ENCODE data around the gene TRIM24.

Gene TRIM24

GRCh38 chr7:138607216-138608126, 147.4 kb downstream of the TRIM24 start:
- H3K27ac ChIP-seq, result no peak overlapping the region

DNA sequence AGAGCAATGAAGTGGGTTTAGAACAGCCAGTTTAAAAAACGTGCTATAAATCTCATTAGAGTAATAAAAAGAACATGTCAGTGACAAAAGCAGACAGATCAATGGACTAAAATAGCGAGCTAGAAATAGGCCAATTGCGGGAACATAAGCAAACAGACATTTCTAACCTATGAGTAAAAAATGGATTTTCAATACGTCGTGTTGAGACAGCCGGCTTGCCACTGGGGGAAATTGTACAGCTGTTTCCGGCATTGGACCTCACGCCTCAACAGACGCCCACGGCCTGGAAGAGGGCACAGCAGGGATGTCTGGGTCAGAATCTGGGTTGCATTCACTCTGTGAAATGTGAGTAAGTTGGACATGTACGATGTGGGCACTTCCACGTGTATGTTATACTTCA, 148.2 kb downstream of the TRIM24 start:
- no peak overlapping the region for H3K27ac ChIP-seq
- no peak overlapping the region for H3K4me3 ChIP-seq

More at GRCh38 chr7:138607216-138608126, 147.4 kb downstream of the TRIM24 start:
- H3K4me3 ChIP-seq, result no peak overlapping the region

- H3K4me3 ChIP-seq, result no peak overlapping the region
- no peak overlapping the region for H3K27ac ChIP-seq
Observed at GRCh38 chr7:138610671-138611170, 150.7 kb downstream of the TRIM24 start.

DNA sequence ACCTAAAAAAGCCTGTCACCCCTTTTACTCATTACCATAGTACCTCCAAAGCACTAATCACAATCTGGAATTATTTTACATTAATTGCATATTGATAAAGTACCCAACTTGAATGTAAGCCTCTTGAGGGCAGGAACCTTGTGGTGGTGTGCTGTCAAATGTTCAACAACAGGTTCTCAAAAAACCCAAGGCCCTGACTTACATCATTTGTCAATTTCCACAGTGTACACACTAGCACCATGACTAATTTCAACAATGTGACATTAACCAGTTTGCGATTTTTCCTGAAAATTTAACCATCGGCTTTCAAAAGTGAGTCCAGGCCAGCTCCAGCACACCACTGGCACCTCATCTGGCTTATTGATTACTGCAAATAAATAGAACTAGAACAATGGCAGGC, 153.6 kb downstream of the TRIM24 start:
- H3K27ac ChIP-seq, result no peak overlapping the region
- H3K4me3 ChIP-seq, result no peak overlapping the region

- H3K27ac ChIP-seq, result no peak overlapping the region
- no peak overlapping the region for H3K4me3 ChIP-seq
Observed at GRCh38 chr7:138616085-138616484, 156.0 kb downstream of the TRIM24 start.

DNA sequence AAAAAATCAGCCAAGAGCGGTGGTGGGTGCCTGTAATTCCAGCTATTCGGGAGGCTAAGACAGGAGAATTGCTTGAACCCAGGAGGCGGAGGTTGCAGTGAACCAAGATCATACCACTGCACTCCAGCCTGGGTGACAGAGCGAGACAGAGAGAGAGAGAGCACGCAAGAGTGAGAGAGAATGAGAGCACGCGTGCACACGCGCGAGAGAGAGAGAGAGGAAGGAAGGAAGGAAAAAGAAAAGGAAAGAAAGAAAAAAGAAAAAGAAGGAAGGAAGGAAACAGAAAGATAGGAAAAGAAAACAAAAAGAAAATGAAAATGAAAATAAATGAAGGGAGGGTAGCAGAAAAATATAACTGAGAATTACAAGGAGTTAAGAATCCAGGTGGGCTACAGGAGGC, 158.4 kb downstream of the TRIM24 start:
- Histone ChIP-seq H3K4me3 (no peak overlapping the region), H3K27ac (no peak overlapping the region)

DNA sequence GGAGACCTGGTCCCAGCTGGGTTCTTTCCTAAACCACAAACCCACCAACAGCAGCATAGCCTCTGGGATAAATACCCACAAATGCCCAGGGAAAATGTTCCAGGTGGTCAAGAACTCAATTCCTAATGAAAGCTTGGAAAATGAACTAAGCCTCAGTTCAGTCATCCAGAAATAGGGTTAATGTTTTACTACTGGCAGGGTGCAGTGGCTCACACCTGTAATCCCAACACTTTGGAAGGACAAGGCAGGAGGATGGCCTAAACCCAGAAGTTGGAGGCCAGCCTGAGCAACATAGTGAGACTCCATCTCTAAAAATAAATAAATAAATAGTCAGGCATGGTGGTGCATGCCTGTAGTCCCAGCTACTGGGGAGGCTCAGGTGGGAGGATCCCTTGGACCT, 158.9 kb downstream of the TRIM24 start:
- Histone ChIP-seq H3K27ac (no peak overlapping the region), H3K4me3 (no peak overlapping the region)

DNA sequence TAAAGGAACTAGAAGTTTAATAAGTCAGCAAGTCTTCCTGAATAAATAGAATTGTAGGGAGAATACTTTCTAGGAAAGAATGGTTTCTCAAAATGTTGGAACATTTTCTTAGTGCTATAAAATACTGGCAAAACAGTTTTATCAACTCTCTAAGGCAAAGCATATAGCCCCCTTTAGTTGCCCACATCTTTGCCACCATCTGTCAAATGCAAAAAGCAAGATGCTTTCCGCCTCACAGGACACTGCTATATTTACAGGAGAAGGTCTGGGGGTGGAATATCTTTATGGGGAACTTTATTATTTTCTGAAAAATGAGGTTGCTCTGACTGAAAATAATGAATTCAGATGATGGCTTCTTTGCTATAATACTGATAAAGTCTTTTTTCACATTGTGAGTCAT, 162.8 kb downstream of the TRIM24 start:
- no peak overlapping the region for H3K4me3 ChIP-seq

DNA sequence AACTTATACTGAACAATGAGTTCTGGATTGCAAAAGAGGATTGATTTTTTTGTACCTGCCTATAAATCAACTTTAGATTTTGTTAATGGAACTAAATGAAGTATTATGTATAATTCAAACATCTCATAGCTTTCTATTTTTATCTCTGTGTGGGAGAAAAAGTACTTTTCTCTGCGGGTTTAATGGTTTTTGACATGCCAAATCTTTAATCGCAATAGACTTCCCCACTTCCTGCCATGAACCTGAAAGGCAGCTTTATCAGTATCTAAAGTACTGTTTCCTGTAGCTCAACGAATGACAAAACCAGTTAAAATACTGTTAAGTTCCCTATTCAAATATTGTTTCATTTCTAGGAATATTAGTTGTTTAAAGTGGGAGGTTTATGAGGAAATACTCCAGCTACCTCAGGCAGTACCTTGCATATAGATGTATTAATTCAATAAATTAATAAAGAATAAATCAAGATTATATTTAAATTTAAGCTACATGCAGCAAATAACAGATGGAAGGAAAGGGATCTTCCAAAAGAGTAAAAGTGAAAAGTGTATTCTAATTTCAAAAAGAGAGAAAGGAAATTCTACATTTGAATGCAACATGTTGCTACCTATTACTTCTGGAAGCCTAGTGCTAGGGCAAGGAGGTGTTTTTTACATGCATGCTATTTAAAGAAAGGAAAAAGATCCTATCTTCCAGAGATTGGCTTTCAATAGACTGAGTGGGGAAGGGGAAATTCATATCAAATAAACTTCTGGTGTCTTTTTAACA, 165.2 kb downstream of the TRIM24 start:
- H3K4me3 ChIP-seq, result no peak overlapping the region
- no peak overlapping the region for H3K27ac ChIP-seq

More for the DNA sequence above, 162.8 kb downstream of the TRIM24 start:
- H3K27ac ChIP-seq, result no peak overlapping the region

- no peak overlapping the region for H3K4me3 ChIP-seq
- H3K27ac ChIP-seq, result no peak overlapping the region
Observed at GRCh38 chr7:138625849-138626230, 165.8 kb downstream of the TRIM24 start.

DNA sequence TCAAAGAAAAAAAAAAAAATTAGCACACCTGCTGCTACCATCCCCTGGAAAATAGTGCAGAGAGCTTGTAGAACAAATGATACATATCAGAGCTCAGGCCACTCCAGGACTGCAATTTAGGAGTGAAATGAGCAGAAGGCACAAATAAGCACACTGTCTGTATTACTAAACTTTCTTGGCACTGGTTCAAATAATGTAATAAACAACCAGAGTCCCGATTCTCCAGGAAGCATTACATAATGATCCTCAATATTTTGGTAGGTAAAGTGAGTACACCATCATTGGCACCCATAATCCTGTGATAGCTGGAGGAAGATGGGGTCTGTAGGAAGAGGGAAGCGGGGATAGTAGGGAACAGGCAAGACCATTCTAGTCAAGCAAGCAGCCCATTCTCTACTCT, 166.8 kb downstream of the TRIM24 start:
- Histone ChIP-seq H3K27ac (no peak overlapping the region), H3K4me3 (no peak overlapping the region)

GRCh38 chr7:138627361-138627760, 167.3 kb downstream of the TRIM24 start:
- Histone ChIP-seq H3K4me3 (no peak overlapping the region), H3K27ac (no peak overlapping the region)

DNA sequence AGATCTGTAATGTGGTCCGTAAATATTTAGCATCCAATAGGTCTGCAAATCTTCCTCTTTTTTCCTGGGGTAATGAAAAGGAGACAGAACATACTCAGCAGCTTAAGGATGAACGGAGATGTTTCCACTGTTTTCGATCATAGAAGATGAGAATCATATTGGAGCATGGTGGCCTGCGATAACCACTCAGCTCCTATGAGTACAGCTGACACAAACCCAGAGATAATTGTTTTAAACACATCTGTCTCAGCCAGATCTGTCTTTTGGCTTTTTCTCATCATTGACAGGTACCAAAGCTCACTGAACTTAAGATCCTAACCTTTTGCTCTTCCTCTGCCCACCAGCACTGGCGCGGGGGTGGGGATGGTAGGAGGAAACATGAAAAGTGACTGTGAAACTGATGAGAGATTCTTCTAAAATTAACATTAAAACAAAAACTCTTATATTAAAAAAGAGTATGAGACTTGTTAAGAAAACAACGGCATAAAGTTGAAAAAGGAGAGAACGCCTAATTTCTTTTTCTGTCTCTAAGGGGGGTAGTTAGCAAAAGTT, 170.1 kb downstream of the TRIM24 start:
- no peak overlapping the region for H3K27ac ChIP-seq
- no peak overlapping the region for H3K4me3 ChIP-seq

DNA sequence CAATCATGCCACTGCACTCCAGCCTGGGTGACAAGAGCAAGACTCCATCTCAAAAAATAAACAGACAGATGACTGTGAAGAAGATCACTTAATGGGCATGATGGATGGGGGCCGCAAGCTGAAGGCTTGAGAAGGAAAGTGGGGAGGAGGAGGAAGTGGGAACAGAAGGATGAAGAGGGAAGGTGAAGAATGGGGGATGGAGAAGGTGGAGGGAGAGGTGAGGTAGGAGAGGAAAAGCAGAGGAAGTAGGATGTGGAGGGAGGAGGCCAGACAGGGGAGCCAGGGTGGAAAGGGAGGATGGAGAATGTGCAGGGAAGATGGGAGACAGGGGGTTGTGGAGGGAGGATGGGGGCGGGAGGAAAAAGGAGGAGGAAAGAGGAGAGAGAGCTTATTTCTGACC, 172.3 kb downstream of the TRIM24 start:
- Histone ChIP-seq H3K27ac (no peak overlapping the region), H3K4me3 (no peak overlapping the region)

DNA sequence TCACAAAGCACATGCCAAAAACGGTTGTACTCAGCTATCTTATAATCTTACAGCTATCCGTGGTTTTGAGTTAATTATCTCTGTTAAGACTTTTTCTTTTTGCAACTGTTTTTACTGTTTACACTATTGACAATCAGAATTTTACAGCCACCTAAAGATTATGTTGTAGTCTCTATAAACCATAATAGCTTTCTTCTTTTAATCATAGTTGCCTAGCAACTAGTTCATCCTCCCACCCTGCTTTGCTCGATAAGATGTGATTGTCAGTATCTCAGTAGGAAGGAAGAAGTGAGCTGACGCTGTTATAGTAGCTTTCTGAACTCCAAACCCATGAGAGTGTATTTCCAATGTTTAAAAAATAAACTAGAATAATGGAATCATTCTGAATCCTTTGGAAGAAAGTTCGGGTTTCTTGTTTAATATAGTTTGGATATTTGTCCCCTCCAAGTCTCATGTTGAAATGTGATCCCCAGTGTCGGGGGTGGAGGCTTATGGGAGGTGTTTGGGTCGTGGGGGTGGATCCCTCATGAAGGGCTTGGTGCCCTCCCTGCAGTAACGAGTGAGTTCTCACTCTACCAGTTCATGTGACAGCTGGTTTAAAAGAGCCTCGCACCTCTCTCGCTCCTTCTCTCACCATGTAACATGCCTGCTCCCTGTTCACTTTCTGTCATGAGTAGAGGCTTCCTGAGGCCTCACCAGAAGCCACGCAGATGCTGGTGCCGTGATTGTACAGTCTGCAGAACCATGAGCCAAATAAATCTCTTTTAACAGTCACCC, 173.0 kb downstream of the TRIM24 start:
- Histone ChIP-seq H3K4me3 (no peak overlapping the region), H3K27ac (no peak overlapping the region)
